PC-3 (cell line): Measurements from ENCODE around the gene BLTP1. TPM values are rescaled to one million over a fixed set of nuclear protein-coding genes. Genes with fewer than 3 reads are reported as not detected.

Experiments
- ATAC-seq: fragments of 200-7000 bp; cut with Tn5 transposase; 2 replicates; pipeline ENCODE4 v1.9.1; 2020; ENCODE audit warnings: mild to moderate bottlenecking, moderate library complexity
- BruUV-seq: library from RNA; stranded (reverse); fragments of 400-500 nt; replicated peaks from 2 replicates; lab custom pipeline; 2021; lab: Mats Ljungman, UMichigan
- CTCF ChIA-PET: fragments of 300-600 bp; sonication (Branson Sonifier 250); formaldehyde crosslinking; loops from one replicate; lab custom pipeline; 2022; ENCODE audit warnings: antibody characterized with exemption; lab: Charles Lee
- POLR2A ChIA-PET: fragments of 300-600 bp; sonication (Branson Sonifier 250); formaldehyde crosslinking; loops from one replicate; lab custom pipeline; 2022; ENCODE audit warnings: antibody characterized with exemption; ENCODE audit not compliant: unreplicated experiment; lab: Charles Lee
- DNase-seq: peaks from one replicate; pipeline ENCODE4 v3.0.0-alpha.2; 2015
- H2AFZ ChIP-seq: fragments of 300-600 bp; sonication (generic); 2 replicates; pipeline ENCODE4 v1.6.0; 2016; ENCODE audit warnings: antibody characterized with exemption, low read length
- H3F3A ChIP-seq: fragments of 300-600 bp; sonication (generic); one replicate; pipeline ENCODE4 v1.6.0; 2017; ENCODE audit warnings: antibody characterized with exemption, low read length, control low read depth, mild to moderate bottlenecking; ENCODE audit not compliant: unreplicated experiment
- H3K27ac ChIP-seq: fragments of 300-600 bp; sonication (generic); 2 replicates; pipeline ENCODE4 v1.5.1; 2016; ENCODE audit warnings: mild to moderate bottlenecking, low read length
- H3K27me3 ChIP-seq: fragments of 300-600 bp; sonication (generic); 2 replicates; pipeline ENCODE4 v1.6.1; 2016; ENCODE audit warnings: low read length, mixed read lengths
- H3K36me3 ChIP-seq: fragments of 300-600 bp; sonication (generic); 2 replicates; pipeline ENCODE4 v1.6.1; 2016; ENCODE audit warnings: low read depth, mixed run types, low read length, mixed read lengths
- H3K4me1 ChIP-seq: fragments of 300-600 bp; sonication (generic); 2 replicates; pipeline ENCODE4 v1.5.1; 2016; ENCODE audit warnings: low read length; ENCODE audit not compliant: insufficient read depth
- H3K4me2 ChIP-seq: fragments of 300-600 bp; sonication (generic); 2 replicates; pipeline ENCODE4 v1.6.0; 2016; ENCODE audit warnings: low read length
- H3K4me3 ChIP-seq: fragments of 300-600 bp; sonication (generic); 2 replicates; pipeline ENCODE4 v1.5.1; 2016; ENCODE audit warnings: mild to moderate bottlenecking, low read length, mixed read lengths
- H3K79me2 ChIP-seq: fragments of 300-600 bp; sonication (generic); 2 replicates; pipeline ENCODE4 v1.6.1; 2017; ENCODE audit warnings: low read length, mixed read lengths
- H3K9ac ChIP-seq: fragments of 300-600 bp; sonication (generic); 2 replicates; pipeline ENCODE4 v1.6.0; 2016; ENCODE audit warnings: mild to moderate bottlenecking, low read length
- H3K9me2 ChIP-seq: fragments of 300-600 bp; sonication (generic); replicated peaks from 2 replicates; pipeline ENCODE4 v1.6.1; 2016; ENCODE audit warnings: mixed run types, low read length, mixed read lengths
- H3K9me3 ChIP-seq: fragments of 300-600 bp; sonication (generic); 2 replicates; pipeline ENCODE4 v1.6.1; 2016; ENCODE audit warnings: low read length, mixed read lengths
- H4K20me1 ChIP-seq: fragments of 300-600 bp; sonication (generic); 2 replicates; pipeline ENCODE4 v1.6.1; 2016; ENCODE audit warnings: low read length, mixed read lengths
- EZH2 ChIP-seq: fragments of 300-600 bp; sonication (generic); IDR thresholded peaks from one replicate; pipeline ENCODE4 v1.6.1; 2017; ENCODE audit warnings: antibody characterized with exemption, mild to moderate bottlenecking, low read length; ENCODE audit not compliant: unreplicated experiment
- EZH2phosphoT487 ChIP-seq: fragments of 300-600 bp; sonication (generic); IDR thresholded peaks from 2 replicates; pipeline ENCODE4 v1.6.1; 2018; ENCODE audit warnings: mild to moderate bottlenecking, antibody characterized with exemption, low read length, borderline replicate concordance
- intact Hi-C: fragments of 100-400 bp; cut with micrococcal nuclease; formaldehyde crosslinking; loops from 2 replicates; pipeline ENCODE4 v1.9.0; 2023
- total RNA-seq: library from RNA; depleted of rRNA; stranded (reverse); fragments of >200 nt; gene quantifications from 2 replicates; pipeline ENCODE4 v1.2.3, GENCODE V29; 2014
- TF ChIP-seq, protein P1 (sequence below): fragments of 300-600 bp; sonication (generic); conservative IDR thresholded peaks from 2 replicates; pipeline ENCODE4 v1.5.1; 2017; ENCODE audit warnings: antibody characterized with exemption, low read depth, mild to moderate bottlenecking, low read length

BLTP1 gene
- total RNA-seq, 1 experiment from 2014 or later: 19.8 TPM

GRCh38 chr4:122163301-122163700, 11.2 kb downstream of the BLTP1 start:
- CTCF ChIA-PET: no interaction called here
- BruUV-seq: no TSS peak
- POLR2A ChIA-PET: no interaction called here
- no peak overlapping the region for H3K4me2 ChIP-seq
- DNase-seq: no peak
- no peak overlapping the region for H3K27ac ChIP-seq
- ATAC-seq: no peak
- H3F3A ChIP-seq: no peaks in the 10 kb centered on the region
- H3K36me3 ChIP-seq: no peaks in the 10 kb centered on the region
- TF ChIP-seq EZH2phosphoT487 (no peak), EZH2 (no peak)
- TF ChIP-seq, protein P1, sequence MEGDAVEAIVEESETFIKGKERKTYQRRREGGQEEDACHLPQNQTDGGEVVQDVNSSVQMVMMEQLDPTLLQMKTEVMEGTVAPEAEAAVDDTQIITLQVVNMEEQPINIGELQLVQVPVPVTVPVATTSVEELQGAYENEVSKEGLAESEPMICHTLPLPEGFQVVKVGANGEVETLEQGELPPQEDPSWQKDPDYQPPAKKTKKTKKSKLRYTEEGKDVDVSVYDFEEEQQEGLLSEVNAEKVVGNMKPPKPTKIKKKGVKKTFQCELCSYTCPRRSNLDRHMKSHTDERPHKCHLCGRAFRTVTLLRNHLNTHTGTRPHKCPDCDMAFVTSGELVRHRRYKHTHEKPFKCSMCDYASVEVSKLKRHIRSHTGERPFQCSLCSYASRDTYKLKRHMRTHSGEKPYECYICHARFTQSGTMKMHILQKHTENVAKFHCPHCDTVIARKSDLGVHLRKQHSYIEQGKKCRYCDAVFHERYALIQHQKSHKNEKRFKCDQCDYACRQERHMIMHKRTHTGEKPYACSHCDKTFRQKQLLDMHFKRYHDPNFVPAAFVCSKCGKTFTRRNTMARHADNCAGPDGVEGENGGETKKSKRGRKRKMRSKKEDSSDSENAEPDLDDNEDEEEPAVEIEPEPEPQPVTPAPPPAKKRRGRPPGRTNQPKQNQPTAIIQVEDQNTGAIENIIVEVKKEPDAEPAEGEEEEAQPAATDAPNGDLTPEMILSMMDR: no peak
- no peaks in the 10 kb centered on the region for H3K4me1 ChIP-seq
- no peak overlapping the region for H3K9ac ChIP-seq
- H3K9me3 ChIP-seq: no peaks in the 10 kb centered on the region
- no peaks in the 10 kb centered on the region for H4K20me1 ChIP-seq
- no peaks in the 10 kb centered on the region for H3K27me3 ChIP-seq
- H3K4me3 ChIP-seq: no peak overlapping the region
- H3K79me2 ChIP-seq: peaks cover 14% of the 10 kb centered on the region; the same call in 1 of the 2 replicates
- no peaks in the 10 kb centered on the region for H3K9me2 ChIP-seq
- intact Hi-C loops: no loop called here
- H2AFZ ChIP-seq: no peak overlapping the region

GRCh38 chr4:122163767-122164166, 11.6 kb downstream of the BLTP1 start:
- no peaks in the 10 kb centered on the region for H3K36me3 ChIP-seq
- H3K9me3 ChIP-seq: no peaks in the 10 kb centered on the region
- H3K27me3 ChIP-seq: no peaks in the 10 kb centered on the region
- intact Hi-C loops: no loop called here
- no TSS peak for BruUV-seq
- H3K9ac ChIP-seq: no peak overlapping the region
- CTCF ChIA-PET: no interaction called here
- 0 out of 2 replicates have a peak, but pooled peaks cover 14% of the 10 kb centered on the region for H3K79me2 ChIP-seq
- POLR2A ChIA-PET: no interaction called here
- DNase-seq: no peak
- no peaks in the 10 kb centered on the region for H3K9me2 ChIP-seq
- H3K4me1 ChIP-seq: no peaks in the 10 kb centered on the region
- no peak overlapping the region for H3K27ac ChIP-seq
- no peak for TF ChIP-seq EZH2phosphoT487
- no peak overlapping the region for H3K4me3 ChIP-seq
- ATAC-seq: no peak
- no peaks in the 10 kb centered on the region for H4K20me1 ChIP-seq
- no peak overlapping the region for H3K4me2 ChIP-seq
- no peaks in the 10 kb centered on the region for H3F3A ChIP-seq
- no peak overlapping the region for H2AFZ ChIP-seq

- ATAC-seq: no peak
- H2AFZ ChIP-seq: no peak overlapping the region
These were observed 15.2 kb downstream of the BLTP1 start for GRCh38 chr4:122167369-122167768.

More at GRCh38 chr4:122167369-122167768, 15.2 kb downstream of the BLTP1 start:
- no peaks in the 10 kb centered on the region for H4K20me1 ChIP-seq
- no peaks in the 10 kb centered on the region for H3K4me1 ChIP-seq
- POLR2A ChIA-PET: no interaction called here
- H3K27me3 ChIP-seq: no peaks in the 10 kb centered on the region
- H3K4me3 ChIP-seq: no peak overlapping the region
- TF ChIP-seq EZH2 (no peak), EZH2phosphoT487 (no peak)
- TF ChIP-seq, protein P1: no peak
- no peak overlapping the region for H3K27ac ChIP-seq
- H3K9me3 ChIP-seq: no peaks in the 10 kb centered on the region
- BruUV-seq: no TSS peak
- no peaks in the 10 kb centered on the region for H3K36me3 ChIP-seq
- no peak for DNase-seq
- CTCF ChIA-PET: no interaction called here
- no peaks in the 10 kb centered on the region for H3F3A ChIP-seq
- H3K79me2 ChIP-seq: no peaks in the 10 kb centered on the region
- no peaks in the 10 kb centered on the region for H3K9me2 ChIP-seq
- intact Hi-C loops: no loop called here
- no peak overlapping the region for H3K9ac ChIP-seq
- no peak overlapping the region for H3K4me2 ChIP-seq
